HepG2 (cell line): ENCODE data around the gene UAP1. TPM values are rescaled to one million over a fixed set of nuclear protein-coding genes. Genes with fewer than 3 reads are reported as not detected.

Source experiments
- ATF4 ChIP-seq, 2 experiments: fragments of 450-650 bp in 1 of 2; sonication (generic) in 1 of 2; formaldehyde crosslinking; IDR thresholded peaks; 2 replicates each; pipeline versions ENCODE4 v1.5.0 to v1.8.0; 2020 to 2022; ENCODE audit warnings: mild to moderate bottlenecking in 1 of 2, missing genetic modification reagents in 1 of 2
- HMGXB3 ChIP-seq: sonication (generic); formaldehyde crosslinking; IDR thresholded peaks from 2 replicates; pipeline ENCODE4 v1.4.0; 2020; ENCODE audit warnings: missing genetic modification reagents, borderline replicate concordance
- IKZF1 ChIP-seq: fragments of 450-650 bp; IDR thresholded peaks from 2 replicates; pipeline ENCODE4 v1.7.1; 2016
- MED1 ChIP-seq: sonication (generic); formaldehyde crosslinking; IDR thresholded peaks from 2 replicates; pipeline ENCODE4 v1.4.0; 2020; ENCODE audit warnings: missing genetic modification reagents
- NCOA5 ChIP-seq: sonication (generic); formaldehyde crosslinking; IDR thresholded peaks from 2 replicates; pipeline ENCODE4 v1.4.0; 2020; ENCODE audit warnings: missing genetic modification reagents
- NKX3-1 ChIP-seq: sonication (generic); formaldehyde crosslinking; IDR thresholded peaks from 2 replicates; pipeline ENCODE4 v1.5.0; 2020; ENCODE audit warnings: missing genetic modification reagents
- TRIM22 ChIP-seq: fragments of 450-650 bp; IDR thresholded peaks from 2 replicates; pipeline ENCODE4 v1.6.1; 2017
- USF2 ChIP-seq, 2 experiments: sonication (generic) in 1 of 2; formaldehyde crosslinking in 1 of 2; IDR thresholded peaks; 2 replicates each; pipeline versions ENCODE4 v1.5.1 to v1.6.1; 2011 to 2020; ENCODE audit warnings: borderline replicate concordance in 1 of 2, low read depth in 1 of 2, low read length in 1 of 2, mild to moderate bottlenecking in 1 of 2, missing genetic modification reagents in 1 of 2, moderate library complexity in 1 of 2
- ZNF3 ChIP-seq: IDR thresholded peaks from 2 replicates; pipeline ENCODE4 v1.7.0; 2017; ENCODE audit warnings: inconsistent platforms
- ZNF598 ChIP-seq: sonication (generic); formaldehyde crosslinking; IDR thresholded peaks from 2 replicates; pipeline ENCODE4 v1.5.1; 2020; ENCODE audit warnings: mild to moderate bottlenecking, missing genetic modification reagents, borderline replicate concordance
- ZNF616 ChIP-seq: sonication (generic); formaldehyde crosslinking; IDR thresholded peaks from 2 replicates; pipeline ENCODE4 v1.5.0; 2020; ENCODE audit warnings: low read depth, mild to moderate bottlenecking, missing genetic modification reagents
- polyA plus RNA-seq, 8 experiments: library from polyadenylated mRNA; depleted of rRNA in 3 of 8; stranded (reverse) in 7 of 8; unstranded in 1 of 8; fragments of >200 nt; fragmentation: Illumina TruSeq in 4 of 8; extraction: Trizol in 4 of 8; gene quantifications; 2 replicates each; pipeline versions ENCODE4 v1.2.1 to v1.2.3, GENCODE V29; 2011 to 2016; ENCODE audit warnings: low read depth in 4 of 8, missing spikeins in 1 of 8, mixed read lengths in 1 of 8; ENCODE audit not compliant: insufficient read depth in 1 of 8
- total RNA-seq, 5 experiments: library from RNA; depleted of rRNA; stranded (reverse); fragments of >200 nt; fragmentation: Illumina TruSeq; extraction: Trizol; gene quantifications; 2 replicates each; pipeline ENCODE4 v1.2.3, GENCODE V29; 2016; ENCODE audit warnings: low read depth in 1 of 5

Gene UAP1
- total and polyA plus RNA-seq, 2 of the 13 experiments (the other 11 are each of a cell fraction or from before 2014, with no cell fraction given) = 48.4 to 117 TPM

GRCh38 chr1:162609306-162609705 is 47.8 kb downstream of the UAP1 start (continued):
- TF ChIP-seq NKX3-1 (no peak), ZNF616 (CRISPR knock-in tag) (no peak), ATF4 (CRISPR knock-in tag; IDR thresholded peaks at IDR 0.05) (no peak), NCOA5 (CRISPR knock-in tag) (no peak), TRIM22 (no peak), IKZF1 (no peak), MED1 (CRISPR knock-in tag) (no peak), HMGXB3 (no peak), USF2 (IDR thresholded peaks at IDR 0.05; ENCODE audit: low read depth, low read length) (no peak), USF2 (CRISPR knock-in tag; IDR thresholded peaks at IDR 0.05; ENCODE audit: borderline replicate concordance) (no peak), ZNF598 (CRISPR knock-in tag) (no peak), ZNF3 (CRISPR knock-in tag) (no peak)
